ENCODE results near the gene FAM171A1.

The FAM171A1 gene

GRCh38 chr10:15374156-15374555, 3.1 kb upstream of the FAM171A1 start:
- no peaks in the 10 kb centered on the region for H3K36me3 ChIP-seq (ENCODE audit: insufficient read depth, low read length)
- TF ChIP-seq CTCF (conservative IDR thresholded peaks at IDR 0.05; ENCODE audit: low read length) (no peak), EZH2phosphoT487 (IDR thresholded peaks at IDR 0.05; ENCODE audit: borderline replicate concordance) (no peak)
- H3F3A ChIP-seq (ENCODE audit: low read depth) = 0 out of 2 replicates have a peak, but pooled peaks cover 2% of the 10 kb centered on the region
- no peaks in the 10 kb centered on the region for H3K9me3 ChIP-seq (ENCODE audit: insufficient read depth, low read depth, low read length)
- no peaks in the 10 kb centered on the region for H3K79me2 ChIP-seq (ENCODE audit: insufficient read depth, low read length)
- no peaks in the 10 kb centered on the region for H3K9me2 ChIP-seq (replicated peaks; ENCODE audit: low read depth, low read length)
- no peak overlapping the region for H3K4me3 ChIP-seq (ENCODE audit: low read length, poor library complexity, severe bottlenecking)
- no peak overlapping the region for H3K9ac ChIP-seq (ENCODE audit: low read depth, low read length, poor library complexity, severe bottlenecking)
- H3K4me2 ChIP-seq (ENCODE audit: low read depth, low read length, poor library complexity, severe bottlenecking) = no peak overlapping the region
- H3K27me3 ChIP-seq (ENCODE audit: insufficient read depth, low read length, poor library complexity, severe bottlenecking) = no peaks in the 10 kb centered on the region
- peaks cover 4% of the 10 kb centered on the region for H3K4me1 ChIP-seq (ENCODE audit: insufficient read depth, low read length, poor library complexity, severe bottlenecking)
- no peaks in the 10 kb centered on the region for H4K20me1 ChIP-seq (ENCODE audit: insufficient read depth, low read length, poor library complexity, severe bottlenecking)
- no peak overlapping the region for H2AFZ ChIP-seq (ENCODE audit: low read length)

GRCh38 chr10:15373199-15373598, 2.1 kb upstream of the FAM171A1 start:
- Histone ChIP-seq H3K4me2 (ENCODE audit: low read depth, low read length, poor library complexity, severe bottlenecking) (no peak overlapping the region), H2AFZ (ENCODE audit: low read length) (no peak overlapping the region), H3K27me3 (ENCODE audit: insufficient read depth, low read length, poor library complexity, severe bottlenecking) (no peaks in the 10 kb centered on the region), H3F3A (ENCODE audit: low read depth) (0 out of 2 replicates have a peak, but pooled peaks cover 2% of the 10 kb centered on the region), H3K4me3 (ENCODE audit: low read length, poor library complexity, severe bottlenecking) (no peak overlapping the region), H3K9me2 (replicated peaks; ENCODE audit: low read depth, low read length) (no peaks in the 10 kb centered on the region), H3K36me3 (ENCODE audit: insufficient read depth, low read length) (no peaks in the 10 kb centered on the region), H3K9me3 (ENCODE audit: insufficient read depth, low read depth, low read length) (no peaks in the 10 kb centered on the region), H4K20me1 (ENCODE audit: insufficient read depth, low read length, poor library complexity, severe bottlenecking) (no peaks in the 10 kb centered on the region), H3K4me1 (ENCODE audit: insufficient read depth, low read length, poor library complexity, severe bottlenecking) (peaks cover 4% of the 10 kb centered on the region), H3K9ac (ENCODE audit: low read depth, low read length, poor library complexity, severe bottlenecking) (no peak overlapping the region), H3K79me2 (ENCODE audit: insufficient read depth, low read length) (no peaks in the 10 kb centered on the region)
- TF ChIP-seq CTCF (conservative IDR thresholded peaks at IDR 0.05; ENCODE audit: low read length) = no peak
- TF ChIP-seq EZH2phosphoT487 (IDR thresholded peaks at IDR 0.05; ENCODE audit: borderline replicate concordance) = no peak

- peaks cover 4% of the 10 kb centered on the region for H3K4me1 ChIP-seq (ENCODE audit: insufficient read depth, low read length, poor library complexity, severe bottlenecking)
- peak overlapping the region; percentile 30 for H3K4me2 ChIP-seq (ENCODE audit: low read depth, low read length, poor library complexity, severe bottlenecking)
- no peaks in the 10 kb centered on the region for H3K27me3 ChIP-seq (ENCODE audit: insufficient read depth, low read length, poor library complexity, severe bottlenecking)
- no peaks in the 10 kb centered on the region for H4K20me1 ChIP-seq (ENCODE audit: insufficient read depth, low read length, poor library complexity, severe bottlenecking)
- no peak overlapping the region for H3K9ac ChIP-seq (ENCODE audit: low read depth, low read length, poor library complexity, severe bottlenecking)
- H3F3A ChIP-seq (ENCODE audit: low read depth) = 0 out of 2 replicates have a peak, but pooled peaks cover 2% of the 10 kb centered on the region
- H3K79me2 ChIP-seq (ENCODE audit: insufficient read depth, low read length) = no peaks in the 10 kb centered on the region
- H3K9me3 ChIP-seq (ENCODE audit: insufficient read depth, low read depth, low read length) = no peaks in the 10 kb centered on the region
- H2AFZ ChIP-seq (ENCODE audit: low read length) = no peak overlapping the region
- no peaks in the 10 kb centered on the region for H3K9me2 ChIP-seq (replicated peaks; ENCODE audit: low read depth, low read length)
- no peak for TF ChIP-seq CTCF (conservative IDR thresholded peaks at IDR 0.05; ENCODE audit: low read length)
- TF ChIP-seq EZH2phosphoT487 (IDR thresholded peaks at IDR 0.05; ENCODE audit: borderline replicate concordance) = no peak
- H3K4me3 ChIP-seq (ENCODE audit: low read length, poor library complexity, severe bottlenecking) = peak overlapping the region; percentile 52
- H3K36me3 ChIP-seq (ENCODE audit: insufficient read depth, low read length) = no peaks in the 10 kb centered on the region
Measured at GRCh38 chr10:15370212-15370855, 755 bp downstream of the FAM171A1 start.
